Measurements from ENCODE around the gene MRPL20. TPM values are rescaled to one million over a fixed set of nuclear protein-coding genes. Genes with fewer than 3 reads are reported as not detected.

The MRPL20 gene
- total RNA-seq, 1 donor from 2014 or later: 150 TPM

DNA sequence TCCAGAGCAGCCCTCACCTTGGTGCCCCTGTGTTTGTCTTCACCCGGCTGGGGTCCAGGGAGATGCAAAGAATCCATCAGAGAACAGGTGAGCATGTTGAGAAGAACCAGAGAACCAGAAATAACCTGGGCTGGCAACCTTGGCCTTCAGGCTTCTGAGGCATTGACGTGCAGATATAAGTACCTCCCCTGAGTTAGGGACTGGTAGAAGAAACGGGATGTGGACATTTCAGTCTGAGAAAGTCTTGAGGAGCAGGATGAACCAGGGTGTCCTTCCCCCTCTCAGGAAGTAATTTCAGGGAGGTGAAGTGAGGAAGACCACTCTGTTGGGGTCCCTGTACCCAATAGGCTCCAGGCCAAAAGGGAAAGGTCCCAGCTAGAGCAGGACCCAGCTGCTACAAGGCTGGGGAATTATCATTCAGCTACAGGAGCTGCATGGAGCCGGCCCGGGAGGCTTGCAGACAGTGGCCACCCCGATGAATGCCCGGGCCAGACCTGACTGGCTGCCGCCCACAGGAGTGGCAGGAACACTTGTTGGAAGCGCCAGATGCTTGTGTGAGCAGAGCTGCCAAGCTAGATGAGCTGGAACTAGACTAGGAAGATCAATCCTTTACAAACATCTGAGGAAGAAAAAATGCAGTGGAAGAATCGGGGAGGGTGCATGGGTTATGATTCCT is 30.4 kb downstream of the MRPL20 start:
- H3K4me3 ChIP-seq (ENCODE audit: low read depth, low read length): no peak overlapping the region
- no peak for DNase-seq (ENCODE audit: low read depth)
- TF ChIP-seq, protein P1, sequence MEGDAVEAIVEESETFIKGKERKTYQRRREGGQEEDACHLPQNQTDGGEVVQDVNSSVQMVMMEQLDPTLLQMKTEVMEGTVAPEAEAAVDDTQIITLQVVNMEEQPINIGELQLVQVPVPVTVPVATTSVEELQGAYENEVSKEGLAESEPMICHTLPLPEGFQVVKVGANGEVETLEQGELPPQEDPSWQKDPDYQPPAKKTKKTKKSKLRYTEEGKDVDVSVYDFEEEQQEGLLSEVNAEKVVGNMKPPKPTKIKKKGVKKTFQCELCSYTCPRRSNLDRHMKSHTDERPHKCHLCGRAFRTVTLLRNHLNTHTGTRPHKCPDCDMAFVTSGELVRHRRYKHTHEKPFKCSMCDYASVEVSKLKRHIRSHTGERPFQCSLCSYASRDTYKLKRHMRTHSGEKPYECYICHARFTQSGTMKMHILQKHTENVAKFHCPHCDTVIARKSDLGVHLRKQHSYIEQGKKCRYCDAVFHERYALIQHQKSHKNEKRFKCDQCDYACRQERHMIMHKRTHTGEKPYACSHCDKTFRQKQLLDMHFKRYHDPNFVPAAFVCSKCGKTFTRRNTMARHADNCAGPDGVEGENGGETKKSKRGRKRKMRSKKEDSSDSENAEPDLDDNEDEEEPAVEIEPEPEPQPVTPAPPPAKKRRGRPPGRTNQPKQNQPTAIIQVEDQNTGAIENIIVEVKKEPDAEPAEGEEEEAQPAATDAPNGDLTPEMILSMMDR (conservative IDR thresholded peaks at IDR 0.05; ENCODE audit: low read depth, low read length): no peak

DNA sequence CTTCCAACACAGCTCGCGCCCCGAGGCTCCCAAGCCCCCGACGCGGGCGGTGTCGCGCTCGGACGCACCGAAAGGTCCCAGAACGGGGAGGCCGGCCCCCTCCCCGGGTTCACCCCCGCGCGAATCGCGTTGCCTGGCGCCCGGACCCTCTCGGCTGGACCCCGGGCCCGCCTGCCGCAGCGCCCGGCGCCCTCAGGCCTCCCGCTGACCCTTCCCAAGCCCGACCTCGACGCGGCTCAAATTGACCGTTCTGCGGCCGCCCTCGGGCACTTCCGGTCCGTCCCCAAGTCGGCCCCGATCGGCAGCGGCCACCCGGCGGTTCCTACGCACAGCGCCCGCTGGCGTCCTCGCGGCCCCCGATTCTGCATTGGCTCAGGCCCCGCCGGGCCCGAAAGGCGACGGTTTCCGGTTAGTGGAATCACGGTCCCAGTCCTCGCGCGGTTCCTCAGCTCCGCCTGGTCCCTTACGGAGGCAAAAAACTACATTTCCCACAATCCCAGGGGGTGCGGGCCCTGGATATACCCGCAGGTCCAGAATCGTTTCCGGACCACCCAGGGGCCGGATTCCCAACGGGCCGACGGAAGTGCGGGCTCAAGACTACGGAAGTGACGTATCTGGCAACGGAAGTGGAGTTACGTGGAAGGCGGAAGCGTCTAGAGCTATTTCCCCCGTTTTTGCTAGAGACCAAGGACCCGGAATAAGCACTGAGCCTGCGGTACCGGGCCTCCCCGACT is 32.0 kb downstream of the MRPL20 start, which contains the start of gene AURKAIP1:
Gene AURKAIP1 (minus strand): TSS at position 279 of the 734 bp plus-strand sequence. CDS start 451 bp downstream, outside the sequence.
- DNase-seq (ENCODE audit: low read depth): peak; percentile 97

DNA sequence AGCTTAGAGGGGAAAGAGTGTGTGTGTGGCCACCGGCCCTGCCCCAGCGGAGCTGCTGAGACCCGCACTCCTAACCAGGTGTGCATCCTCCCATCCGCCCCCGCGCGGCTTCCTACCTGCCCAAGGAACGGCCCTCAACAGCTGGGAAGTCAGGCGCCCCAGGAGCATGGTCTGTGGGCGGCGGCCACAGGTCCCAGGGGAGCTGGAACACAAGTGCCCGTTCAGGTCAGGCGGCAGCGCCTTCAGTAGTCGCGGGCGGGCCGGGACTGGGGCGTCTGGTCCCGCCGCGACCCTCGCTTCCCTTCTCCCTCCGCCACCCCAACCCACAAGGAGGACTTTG is 32.5 kb downstream of the MRPL20 start:
- peak overlapping the region; percentile 96 for H3K4me3 ChIP-seq (ENCODE audit: low read depth, low read length)
- TF ChIP-seq, protein P1 (conservative IDR thresholded peaks at IDR 0.05; ENCODE audit: low read depth, low read length): no peak
- DNase-seq (ENCODE audit: low read depth): no peak

More for the DNA sequence above, 32.0 kb downstream of the MRPL20 start, which contains the start of gene AURKAIP1:
- TF ChIP-seq, protein P1 (conservative IDR thresholded peaks at IDR 0.05; ENCODE audit: low read depth, low read length): peak; percentile 40
- peak within 1 kb of the TSS; percentile 96 for H3K4me3 ChIP-seq (ENCODE audit: low read depth, low read length)

DNA sequence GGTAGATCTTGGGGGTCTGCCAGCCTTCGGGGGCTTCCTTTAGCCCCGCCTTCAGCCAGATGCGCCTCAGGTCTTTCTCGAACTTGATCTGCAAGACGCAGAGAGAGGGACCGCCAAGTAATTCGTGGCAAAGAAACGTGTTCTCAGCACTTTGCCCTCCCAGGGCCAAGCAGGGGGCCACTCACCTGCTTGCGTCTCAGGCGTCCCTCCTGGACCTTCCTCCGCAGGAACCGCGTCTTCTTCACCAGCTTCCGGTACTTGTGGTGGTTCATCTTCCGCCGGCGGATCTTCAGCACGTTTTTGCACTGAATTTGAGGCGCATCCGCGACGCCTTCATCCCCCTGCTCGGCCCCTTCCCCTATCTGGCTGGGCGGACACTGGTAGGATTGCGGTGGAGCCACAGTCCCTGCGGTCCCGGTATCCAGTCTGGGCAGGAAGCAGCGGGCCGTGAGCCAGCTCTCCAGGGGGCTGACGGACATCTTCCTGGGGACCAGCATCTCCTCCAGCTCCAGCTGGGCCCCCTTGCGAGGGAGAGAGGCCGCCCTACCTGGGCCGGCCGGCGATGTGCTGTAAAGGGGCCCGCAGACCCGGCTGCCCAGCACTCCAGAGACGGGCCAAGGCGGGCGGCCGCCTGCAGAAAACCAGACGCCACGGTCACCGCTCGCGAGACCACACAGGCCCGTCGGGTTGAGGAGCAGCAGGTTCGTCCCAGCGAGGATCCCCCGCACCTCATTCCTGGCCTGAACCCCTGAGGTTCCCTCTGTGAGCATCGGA is 33.1 kb downstream of the MRPL20 start:
- TF ChIP-seq, protein P1 (conservative IDR thresholded peaks at IDR 0.05; ENCODE audit: low read depth, low read length): no peak
- peak overlapping the region; percentile 96 for H3K4me3 ChIP-seq (ENCODE audit: low read depth, low read length)

DNA sequence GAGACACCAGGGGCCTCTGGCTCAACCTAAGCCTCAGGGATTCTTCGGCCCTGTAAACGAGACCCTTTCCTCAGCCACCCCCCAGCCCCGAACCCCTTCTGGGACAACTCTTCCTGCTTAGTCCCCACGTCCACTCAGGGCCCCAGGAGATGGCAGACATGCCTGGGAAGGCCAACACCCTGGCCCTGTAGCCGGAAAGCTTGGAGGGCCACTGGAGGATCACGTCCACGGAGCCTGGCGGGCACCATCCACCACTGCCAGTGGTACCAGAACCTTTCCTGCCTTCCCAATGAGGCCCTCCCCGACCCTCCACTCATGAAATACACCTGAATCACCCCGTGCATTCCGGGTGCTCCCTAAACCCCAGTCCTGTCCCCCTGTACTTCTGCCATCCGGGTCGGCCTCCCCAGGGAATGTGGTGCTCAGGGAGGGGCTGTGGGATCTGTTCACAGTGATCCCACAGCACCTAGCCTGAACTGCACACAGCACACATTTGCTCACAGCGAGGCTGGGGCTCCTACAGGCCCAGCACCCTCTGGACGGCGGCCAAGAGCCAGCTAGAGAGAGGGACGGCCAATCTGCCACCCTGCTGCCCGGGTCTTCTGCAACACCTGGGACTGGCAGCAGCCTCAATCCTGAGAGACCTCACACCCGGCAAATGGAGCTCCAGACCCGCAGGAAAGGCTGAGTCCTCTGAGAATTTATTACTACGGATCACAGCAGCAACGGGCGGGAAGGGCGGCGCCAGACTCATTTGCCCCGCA is 33.9 kb downstream of the MRPL20 start:
- DNase-seq (ENCODE audit: low read depth): no peak
- TF ChIP-seq, protein P1 (conservative IDR thresholded peaks at IDR 0.05; ENCODE audit: low read depth, low read length): no peak
- peak overlapping the region; percentile 96 for H3K4me3 ChIP-seq (ENCODE audit: low read depth, low read length)

More for the DNA sequence above, 33.1 kb downstream of the MRPL20 start:
- no peak for DNase-seq (ENCODE audit: low read depth)
